HG02852 (cell line): Measurements from ENCODE around the gene HIVEP3.
A peak's percentile ranks its signal among the peaks of the same experiment; 100 is the strongest.

Experiments used
- ATAC-seq: cut with Tn5 transposase; IDR thresholded peaks from one replicate; pipeline ENCODE4 v1.9.1; 2021; ENCODE audit warnings: mild to moderate bottlenecking, moderate library complexity; ENCODE audit not compliant: unreplicated experiment

HIVEP3 gene

DNA sequence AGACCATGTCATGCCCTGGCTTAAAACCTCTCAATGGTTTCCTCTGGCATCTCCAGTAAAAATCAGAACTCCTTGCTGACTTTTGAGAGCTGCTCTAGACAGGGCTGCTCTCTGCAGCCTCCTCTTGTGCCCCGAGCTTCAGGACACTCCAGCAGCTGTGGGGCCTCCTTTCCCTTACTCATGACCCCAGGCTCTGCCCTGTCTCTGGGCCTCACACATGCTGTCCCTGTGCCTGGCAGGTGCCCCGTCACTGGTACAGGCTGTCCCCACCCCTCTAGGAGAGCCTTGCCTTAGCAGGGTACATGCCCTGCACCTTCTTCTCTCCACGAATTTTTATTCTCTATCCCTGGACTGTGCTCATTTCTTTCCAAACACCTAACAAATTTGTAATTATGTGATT lies 43.2 kb downstream of the HIVEP3 start:
- no peak for ATAC-seq

DNA sequence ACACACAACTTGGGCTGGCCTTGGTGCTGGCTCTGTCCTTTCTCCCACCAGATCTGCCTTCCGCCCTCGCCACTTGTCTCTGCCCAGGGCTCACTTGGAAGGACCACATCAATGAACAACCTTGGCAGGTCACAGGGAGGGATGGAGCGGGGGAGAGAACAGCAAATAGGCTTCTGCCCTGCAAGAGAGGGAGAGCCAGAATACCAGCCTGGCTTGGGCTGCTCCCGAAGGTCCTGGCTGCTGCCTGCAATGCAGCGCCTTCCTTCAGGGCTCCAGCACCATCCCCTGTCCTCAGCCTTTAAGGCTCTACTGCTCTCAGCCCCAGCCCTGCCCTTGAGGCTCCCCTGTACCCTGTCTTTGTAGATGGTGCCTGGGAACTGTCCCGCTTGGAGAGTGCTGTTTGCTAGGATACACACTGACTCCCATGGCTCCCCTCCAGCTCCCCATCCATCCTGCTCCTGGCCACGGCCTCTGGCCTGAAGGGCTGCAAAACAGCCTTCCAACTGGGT lies 43.8 kb downstream of the HIVEP3 start:
- ATAC-seq: no peak

DNA sequence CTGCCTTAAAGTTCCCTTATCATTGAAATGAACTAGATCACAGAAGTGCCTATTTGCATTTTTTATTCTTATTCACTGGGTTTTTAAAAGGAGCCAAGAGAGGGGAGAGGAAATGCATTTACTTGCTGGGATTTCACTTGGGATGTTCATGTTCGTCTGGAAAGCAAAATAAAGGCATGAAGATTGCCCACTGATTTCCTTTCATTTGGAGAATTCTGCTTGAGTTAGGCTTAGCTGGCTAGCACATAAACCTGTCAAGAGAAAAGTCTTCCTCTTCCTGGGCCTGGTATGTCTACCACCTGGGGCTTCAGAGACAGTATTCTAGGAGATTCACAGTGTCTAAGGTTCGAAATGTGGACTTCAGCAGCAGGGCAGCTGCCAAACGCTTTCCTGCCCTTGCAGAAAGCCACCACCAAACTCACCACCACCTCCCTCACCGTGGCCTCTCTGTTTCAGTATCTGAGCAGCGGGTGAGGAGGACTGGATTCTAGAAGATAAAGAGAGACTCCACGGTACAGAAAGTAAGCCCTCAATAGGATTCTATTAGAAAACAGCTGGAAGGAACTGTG lies 44.5 kb downstream of the HIVEP3 start:
- ATAC-seq: no peak

DNA sequence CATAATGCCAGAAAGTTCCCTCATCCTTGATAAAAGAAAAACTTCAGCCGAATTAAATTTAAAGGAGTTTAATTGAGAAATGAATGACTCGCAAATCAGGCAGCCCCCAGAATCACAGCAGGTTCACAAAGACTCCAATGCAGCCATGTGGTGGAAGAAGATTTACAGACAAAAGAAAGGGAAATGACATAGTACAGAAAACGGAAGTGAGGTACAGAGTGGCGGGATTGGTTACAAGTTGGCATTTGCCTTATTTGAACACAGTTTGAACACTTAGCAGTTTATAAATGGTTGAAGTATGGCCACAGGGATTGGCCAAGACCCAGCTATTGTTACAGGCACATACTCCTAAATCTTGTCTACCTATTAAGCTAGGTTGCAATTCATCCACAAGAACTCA lies 46.6 kb downstream of the HIVEP3 start:
- ATAC-seq: no peak

DNA sequence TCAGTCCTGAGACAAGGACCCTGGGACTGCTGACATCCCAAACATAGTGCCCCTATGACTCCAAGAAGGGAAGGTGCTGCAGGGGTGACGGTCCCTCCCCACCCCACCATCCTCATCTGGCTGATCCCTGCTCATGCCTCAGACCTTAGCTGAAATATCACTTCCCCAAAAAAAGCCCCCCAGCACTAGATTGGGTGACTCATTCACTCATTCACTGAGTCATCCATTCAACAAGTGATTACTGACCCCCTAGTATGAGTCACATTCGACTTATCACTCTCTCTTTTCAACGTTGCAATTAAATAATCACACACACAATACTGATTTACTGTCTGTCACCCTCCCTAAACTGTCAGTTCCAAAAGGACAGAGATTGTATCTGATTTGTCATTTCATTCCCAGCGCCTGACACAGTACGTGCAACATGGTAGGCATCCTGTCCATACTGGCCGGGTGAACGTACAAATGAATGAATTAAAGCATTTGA lies 48.6 kb downstream of the HIVEP3 start:
- ATAC-seq: no peak

DNA sequence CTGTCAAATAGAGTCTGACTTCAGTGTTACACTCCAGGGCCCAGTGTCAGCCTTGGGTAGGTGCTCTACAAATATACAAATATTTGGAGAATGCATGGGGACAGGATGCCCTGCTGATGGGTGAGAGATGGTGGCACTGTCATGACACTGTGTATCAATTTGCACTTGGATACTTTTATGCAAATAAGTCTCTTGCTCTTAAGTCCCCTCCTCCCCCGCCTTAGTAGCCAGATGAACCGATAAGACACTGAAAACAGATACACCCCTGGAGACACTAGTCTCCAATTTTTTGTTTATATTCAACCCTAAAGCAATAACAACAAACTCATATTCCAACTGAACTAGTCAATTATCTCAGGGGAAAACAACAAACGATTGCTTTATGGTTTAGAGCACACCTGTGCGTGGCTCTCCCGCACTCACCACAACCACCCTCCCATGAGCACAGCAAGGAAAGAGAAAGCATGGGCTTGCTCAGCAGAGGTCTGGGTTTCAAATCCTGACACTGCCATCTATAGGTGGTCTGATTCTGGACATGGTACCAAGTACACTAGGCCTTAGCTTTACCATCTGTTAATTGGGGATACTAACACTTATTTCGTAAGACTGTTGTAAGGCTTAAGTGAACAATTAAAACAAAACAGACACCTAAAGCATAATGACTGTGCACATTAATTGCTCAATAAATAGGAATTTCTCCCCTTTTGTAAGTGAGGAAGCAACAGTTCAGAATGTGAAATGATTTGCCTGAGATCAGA lies 50.3 kb downstream of the HIVEP3 start:
- peak; percentile 79 for ATAC-seq

DNA sequence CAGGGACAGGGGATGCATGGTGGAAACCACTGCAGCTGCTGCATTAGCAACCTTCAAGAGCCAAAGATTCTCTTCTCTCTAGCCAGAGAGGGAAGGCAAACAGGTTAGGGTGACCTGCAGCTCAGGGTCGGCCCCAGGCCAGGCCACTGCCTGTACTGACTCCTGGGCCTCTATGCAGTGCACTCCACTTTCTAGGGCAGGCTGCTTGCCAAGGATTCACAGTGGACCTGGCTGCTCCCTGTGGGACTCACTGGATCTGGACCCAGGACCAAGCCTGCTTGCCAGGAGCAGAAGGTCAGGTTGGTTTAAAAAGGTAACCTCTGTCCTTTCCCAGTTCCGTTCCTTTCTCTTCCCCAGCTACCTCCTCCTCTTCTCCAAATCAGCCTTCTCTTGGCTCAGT lies 52.4 kb downstream of the HIVEP3 start:
- ATAC-seq: no peak

DNA sequence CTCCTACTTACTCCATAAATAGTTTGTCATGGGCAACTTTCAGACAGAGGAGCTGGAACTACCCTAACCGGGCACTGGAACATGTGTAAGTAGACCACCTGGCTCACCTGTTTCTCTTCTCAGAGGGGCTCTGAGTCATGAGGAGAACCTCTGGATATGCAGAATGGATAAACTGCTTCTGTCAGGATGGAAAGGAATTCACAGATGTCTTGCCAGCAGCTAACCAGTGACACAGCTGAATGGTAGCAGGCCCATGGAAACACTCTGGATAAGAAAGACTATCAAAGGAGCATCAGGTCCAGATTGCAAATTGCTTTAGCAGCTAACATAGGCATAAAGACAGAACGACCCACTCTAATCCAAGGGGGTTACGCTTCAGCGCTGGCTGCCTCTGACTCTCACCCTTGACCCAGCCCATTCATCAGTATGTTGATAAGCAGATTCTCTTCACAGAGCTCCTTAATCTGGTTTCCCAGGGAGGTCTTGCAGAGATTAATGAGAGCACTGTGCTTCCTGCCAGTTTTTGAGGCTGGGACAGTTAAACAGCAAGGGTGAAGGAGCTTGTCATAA lies 54.2 kb downstream of the HIVEP3 start:
- ATAC-seq: no peak

DNA sequence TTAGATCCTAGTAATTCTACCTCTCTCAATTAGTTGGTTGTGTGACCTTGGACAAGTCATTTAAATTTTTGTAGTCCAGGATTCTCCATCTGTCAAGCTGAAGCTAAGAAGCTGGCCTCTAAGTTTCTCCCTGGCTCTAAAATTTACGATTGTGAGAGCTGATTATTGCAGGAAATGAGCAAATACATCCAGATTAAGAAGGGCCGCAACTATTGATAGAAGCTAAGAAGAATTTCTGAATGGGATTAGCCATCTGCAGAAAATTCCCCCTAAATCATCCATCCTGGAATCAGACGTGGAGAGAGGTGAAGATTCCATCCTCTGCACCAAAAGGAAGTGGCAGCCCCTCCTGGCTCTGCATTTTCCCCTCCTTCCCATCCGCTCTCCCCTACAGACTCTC lies 55.0 kb downstream of the HIVEP3 start:
- ATAC-seq: no peak

DNA sequence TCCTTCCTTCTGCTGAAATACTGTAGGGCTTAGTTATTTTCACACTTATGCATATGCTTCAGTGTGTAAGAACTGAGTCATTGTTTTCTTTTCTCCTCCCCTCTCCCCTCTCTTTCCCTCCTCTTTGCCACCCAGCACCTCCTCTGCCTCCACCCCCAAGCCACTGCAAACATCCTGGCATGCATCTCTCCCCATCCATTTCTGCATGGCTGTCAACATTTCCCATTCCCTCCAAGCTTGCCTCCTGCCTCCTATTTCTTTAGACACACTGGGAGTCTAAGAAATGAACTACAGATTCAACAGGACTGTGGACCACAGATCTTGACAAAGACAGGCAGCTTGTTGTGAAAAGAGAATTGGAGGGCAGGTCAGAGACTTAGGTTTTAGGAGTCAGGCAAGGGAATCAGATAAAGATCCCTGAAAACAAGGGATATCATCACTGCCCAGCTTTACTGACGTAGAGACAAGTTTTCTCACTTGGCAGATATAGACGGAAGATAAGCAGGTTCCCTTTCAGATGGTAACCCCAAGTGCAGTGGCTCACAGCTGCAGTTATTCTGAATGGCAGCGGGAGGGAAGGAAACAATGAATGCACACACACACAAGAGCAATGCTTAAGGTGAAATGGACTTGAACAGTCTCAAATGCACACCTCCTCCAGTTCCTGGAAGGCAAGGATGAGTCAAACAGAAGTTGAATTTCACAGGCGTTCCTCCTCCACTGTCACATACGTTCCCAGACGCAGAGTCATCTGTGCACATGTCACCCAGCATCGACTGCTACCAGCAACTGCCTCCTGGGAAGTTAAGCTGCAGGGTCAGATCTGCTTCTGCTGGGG lies 56.1 kb downstream of the HIVEP3 start:
- ATAC-seq: no peak

DNA sequence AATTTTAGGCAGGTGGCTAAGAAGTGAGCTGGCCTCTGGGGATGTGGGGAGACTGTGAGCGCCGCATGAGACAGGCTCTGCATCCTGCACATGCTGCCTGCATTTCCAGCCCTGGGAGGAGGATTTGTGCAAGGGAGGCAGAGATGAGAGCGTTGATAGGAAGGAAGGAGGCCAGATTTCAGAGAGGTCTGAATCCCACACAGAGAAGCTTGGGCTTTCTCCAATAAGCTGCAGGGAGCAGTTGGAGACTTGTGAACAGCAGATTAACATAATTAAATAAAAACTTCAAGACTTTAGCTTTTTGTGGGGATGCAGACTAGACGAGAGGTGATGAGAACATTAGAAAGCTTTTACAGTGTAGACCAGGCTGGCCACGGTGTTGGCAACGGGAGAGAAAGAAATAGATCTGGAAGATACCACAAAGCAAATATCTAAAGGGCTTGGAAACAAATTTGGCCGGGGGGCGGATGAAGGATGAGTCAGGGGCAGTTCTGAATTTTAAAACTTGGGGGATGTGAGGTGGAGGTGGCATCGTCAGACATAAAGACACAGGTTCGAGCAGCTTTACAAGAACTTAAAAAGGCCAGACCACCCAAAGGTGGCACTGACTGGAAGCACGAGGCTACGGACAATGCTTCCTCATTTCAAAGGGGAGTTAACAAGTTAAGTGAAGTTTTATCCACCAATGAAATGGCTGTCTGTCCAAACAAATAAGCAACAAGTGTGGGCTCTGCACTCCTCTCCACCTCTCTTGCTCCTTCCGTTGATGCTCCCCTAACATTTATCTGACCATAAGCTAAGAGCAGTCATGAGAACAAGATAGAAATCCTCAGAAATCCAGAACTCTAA lies 57.0 kb downstream of the HIVEP3 start:
- ATAC-seq: no peak

DNA sequence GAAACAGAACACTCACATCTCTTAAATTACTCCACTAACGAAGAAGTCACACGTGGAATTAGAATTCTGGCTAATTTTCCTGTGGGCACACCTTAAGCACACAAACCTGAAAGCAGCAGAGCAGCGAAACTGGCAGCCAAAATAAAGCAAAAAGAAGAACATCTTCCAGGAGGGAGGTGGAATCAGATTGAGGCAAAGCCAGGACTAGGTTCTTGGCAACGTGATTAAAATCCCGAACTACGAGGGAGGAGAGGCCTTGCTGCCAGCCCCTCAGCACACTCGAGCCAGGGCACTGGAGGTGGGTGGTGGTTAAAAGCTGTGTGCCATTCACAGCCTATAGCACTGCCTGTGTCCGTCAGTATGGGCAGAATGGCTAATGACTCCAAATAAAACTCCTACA lies 58.0 kb downstream of the HIVEP3 start:
- ATAC-seq: no peak

DNA sequence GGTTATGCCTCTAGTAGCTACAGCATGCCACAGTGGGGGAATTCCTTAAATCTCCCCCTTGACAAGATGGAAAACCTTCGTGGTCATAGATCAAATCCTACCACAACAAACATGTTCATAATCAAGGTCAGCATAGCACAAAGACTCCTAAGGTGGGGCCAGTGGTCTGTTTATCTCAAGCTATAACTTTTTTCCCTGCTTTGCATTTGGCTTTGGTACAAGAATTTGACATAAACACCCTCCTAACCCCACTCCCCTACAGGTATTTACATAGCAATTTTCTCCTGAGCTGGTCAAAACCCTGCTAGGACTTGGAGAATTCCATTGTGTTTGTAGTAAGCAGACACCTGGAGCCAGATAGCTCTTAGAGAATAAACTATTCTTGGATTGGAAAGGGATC lies 58.5 kb downstream of the HIVEP3 start:
- no peak for ATAC-seq

DNA sequence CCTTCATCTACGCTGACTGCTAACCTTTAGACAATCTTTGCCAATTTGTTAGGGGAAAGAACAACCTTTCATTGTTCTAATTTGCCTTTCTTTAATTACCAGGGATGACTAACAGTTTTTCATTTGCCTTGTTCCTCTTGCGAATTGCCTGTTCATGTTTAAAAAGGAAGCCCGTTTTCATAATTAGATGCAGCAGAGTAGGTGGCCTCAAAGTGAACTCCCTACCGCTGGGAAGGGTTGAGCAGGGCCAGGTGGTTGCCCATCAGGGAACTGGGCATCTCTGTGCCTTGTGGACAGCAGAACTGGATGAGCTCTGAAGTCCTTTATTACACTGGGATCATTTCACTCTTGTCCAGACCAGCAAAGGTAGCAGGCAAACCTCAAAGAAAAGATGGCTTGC lies 59.0 kb downstream of the HIVEP3 start:
- no peak for ATAC-seq

DNA sequence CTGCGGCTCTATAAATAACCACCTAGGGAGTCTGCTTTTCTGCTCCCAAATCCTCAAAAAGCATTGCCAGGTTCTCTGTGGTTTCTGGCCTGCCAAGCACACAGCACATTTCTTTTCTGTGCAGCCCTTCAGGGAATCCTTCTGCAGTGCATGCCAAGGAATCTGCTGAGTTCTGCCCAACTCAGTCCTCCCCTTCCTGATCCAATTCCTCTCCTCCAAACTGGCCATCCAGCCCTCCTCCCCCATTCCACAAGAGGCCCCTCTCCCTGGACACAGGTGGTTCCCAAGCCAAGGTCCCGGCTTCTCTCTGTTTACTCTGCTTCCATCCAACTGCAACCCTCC lies 61.8 kb downstream of the HIVEP3 start:
- ATAC-seq: no peak

DNA sequence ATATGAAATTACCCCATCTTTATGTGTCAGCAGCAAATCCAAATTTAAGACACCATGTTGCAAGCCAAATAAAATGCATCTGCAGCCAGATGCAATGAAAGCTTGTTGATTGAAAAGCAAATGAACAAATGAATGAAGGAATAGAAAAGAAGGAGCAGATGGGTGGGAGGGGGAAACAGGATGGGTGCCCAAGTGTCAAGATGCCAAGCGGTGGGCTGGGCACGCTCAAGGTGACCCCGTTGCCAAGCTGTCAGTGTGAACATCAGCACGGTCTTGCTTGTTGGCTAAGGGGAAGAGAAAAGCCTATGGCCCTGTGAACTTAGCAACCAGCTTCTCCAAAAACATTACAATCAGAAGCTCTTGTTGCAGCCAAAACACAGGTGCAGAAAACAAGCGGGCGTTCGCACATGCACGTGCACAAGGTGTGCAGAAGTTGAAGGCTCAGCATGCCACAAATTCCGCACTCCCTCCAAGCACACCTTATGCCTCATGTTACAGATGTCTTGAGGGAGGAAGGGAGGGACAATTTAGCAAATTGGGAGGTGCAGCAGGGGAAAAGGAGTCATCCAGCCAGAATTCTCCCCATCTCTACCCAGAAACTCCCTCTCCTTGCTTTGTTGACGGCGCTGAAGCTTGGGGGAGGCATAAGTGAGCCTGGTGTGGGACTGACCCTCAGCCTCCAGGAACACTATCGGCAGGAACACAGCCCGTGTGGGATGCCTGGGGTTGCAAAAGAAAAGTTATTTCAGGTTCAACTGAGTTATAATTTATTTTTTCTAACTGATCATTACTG lies 62.4 kb downstream of the HIVEP3 start:
- no peak for ATAC-seq

DNA sequence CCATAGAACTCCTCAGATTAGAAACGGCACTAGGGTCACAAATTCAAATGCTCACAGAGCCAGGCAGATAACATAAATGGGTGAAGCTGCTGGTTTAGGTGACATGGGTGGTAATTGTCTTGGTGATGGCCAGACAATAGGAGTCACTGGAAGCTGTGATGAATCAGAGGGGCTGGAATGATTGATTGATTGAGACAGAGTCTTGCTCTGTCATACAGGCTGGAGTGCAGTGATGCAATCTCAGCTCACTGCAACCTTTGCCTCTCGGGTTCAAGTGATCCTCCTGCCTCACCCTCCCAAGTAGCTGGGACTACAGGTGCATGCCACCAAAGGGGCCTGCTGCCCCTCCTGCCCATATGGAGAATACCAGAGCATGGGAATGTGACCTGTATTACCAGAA lies 63.0 kb downstream of the HIVEP3 start:
- ATAC-seq: no peak

DNA sequence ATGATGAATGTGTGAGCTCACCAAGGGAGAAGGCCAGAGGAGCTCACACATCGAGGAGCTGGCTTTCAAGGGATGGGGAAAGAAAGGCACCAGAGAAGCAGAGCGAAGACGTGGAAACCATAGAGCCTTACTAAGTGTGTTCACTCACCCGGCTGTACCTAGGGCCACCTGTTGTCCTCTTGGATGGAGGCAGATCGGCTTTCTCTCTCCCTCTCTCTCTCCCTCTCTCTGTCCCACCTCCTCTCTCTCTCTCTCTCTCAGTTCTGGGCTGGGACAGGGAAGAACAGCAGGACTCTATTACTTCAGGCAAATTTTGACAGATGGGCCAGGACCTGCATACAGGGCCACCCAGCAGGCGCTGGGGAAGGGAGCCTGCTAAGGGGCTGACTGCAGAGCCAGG lies 64.8 kb downstream of the HIVEP3 start:
- ATAC-seq: no peak

DNA sequence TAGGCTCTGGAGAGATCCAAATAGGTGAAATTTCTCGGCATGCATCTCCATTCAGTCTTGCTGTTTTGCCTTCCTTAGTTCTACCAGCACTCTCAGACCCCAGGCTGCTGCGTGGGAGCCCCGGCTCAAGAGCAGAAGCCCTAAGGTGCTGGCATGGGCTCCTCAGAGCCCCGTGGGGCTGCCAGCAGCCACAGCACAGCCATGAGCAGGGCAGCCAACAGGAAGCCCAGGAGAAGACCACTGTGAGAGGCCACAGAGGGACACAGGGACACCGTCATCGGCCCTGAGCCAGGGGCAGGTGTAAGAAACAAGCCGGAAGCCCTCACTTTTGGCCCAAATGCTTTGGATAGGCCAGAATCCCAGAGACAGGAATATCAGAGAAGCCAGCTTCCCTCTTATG lies 66.6 kb downstream of the HIVEP3 start:
- ATAC-seq: no peak

DNA sequence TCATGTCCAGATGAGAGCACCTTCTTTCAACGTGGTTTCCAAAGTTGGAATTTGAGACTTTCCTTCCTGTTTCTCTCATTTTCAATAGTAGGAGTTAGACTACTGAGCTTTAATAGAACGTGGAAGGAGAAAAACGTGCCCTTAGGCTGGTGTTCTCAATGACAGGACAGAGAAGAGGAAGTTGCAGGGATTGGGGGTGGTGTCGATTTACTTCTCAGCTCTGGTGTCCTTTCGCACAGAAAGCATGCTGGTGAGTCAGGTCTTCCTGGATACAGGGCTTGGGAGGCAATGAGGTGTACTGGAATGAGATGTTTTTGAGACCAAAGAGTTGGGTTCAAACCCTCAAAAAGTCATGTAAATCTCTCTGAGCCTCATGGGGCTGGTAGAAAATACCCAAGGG lies 67.1 kb downstream of the HIVEP3 start:
- no peak for ATAC-seq
